Keratinocyte (primary cell): ENCODE data around the gene SYNGR1. TPM values are rescaled to one million over a fixed set of nuclear protein-coding genes. Genes with fewer than 3 reads are reported as not detected.
A peak's percentile ranks its signal among the peaks of the same experiment; 100 is the strongest.

Experiments
- DNase-seq: peaks from one replicate; pipeline ENCODE4 v3.0.0-alpha.2; 2011; ENCODE audit warnings: low read depth, missing footprints, low spot score
- FAIRE-seq: peaks from 2 replicates; lab custom pipeline; 2011; peaks lifted over from hg19 to GRCh38; lab: Jason Lieb, UNC
- H2AFZ ChIP-seq: 2 replicates; pipeline ENCODE4 v1.6.0; 2012; ENCODE audit warnings: low read length, control low read depth, inconsistent platforms; ENCODE audit not compliant: control insufficient read depth
- H3K27ac ChIP-seq: 2 replicates; pipeline ENCODE4 v1.5.1; 2011; ENCODE audit warnings: low read length; ENCODE audit not compliant: control insufficient read depth, insufficient read depth
- H3K27me3 ChIP-seq: 3 replicates; pipeline ENCODE4 v1.6.0; 2011; ENCODE audit warnings: low read length; ENCODE audit not compliant: control insufficient read depth, insufficient read depth; ENCODE audit errors: extremely low read depth
- H3K36me3 ChIP-seq, 2 experiments: 2 replicates in 1 of 2; 3 replicates in 1 of 2; pipeline ENCODE4 v1.5.1; 2011; ENCODE audit warnings: low read length in 2 of 2, mild to moderate bottlenecking in 1 of 2; ENCODE audit not compliant: control insufficient read depth in 2 of 2, insufficient read depth in 2 of 2; ENCODE audit errors: extremely low read depth in 1 of 2
- H3K4me1 ChIP-seq: 3 replicates; pipeline ENCODE4 v1.5.1; 2011; ENCODE audit warnings: low read length; ENCODE audit not compliant: control insufficient read depth, insufficient read depth; ENCODE audit errors: extremely low read depth
- H3K4me2 ChIP-seq: 3 replicates; pipeline ENCODE4 v1.6.0; 2011; ENCODE audit warnings: low read depth, low read length; ENCODE audit not compliant: control insufficient read depth, insufficient read depth; ENCODE audit errors: extremely low read depth
- H3K4me3 ChIP-seq, 3 experiments: fragments of 200-600 bp in 1 of 3; sonication (generic) in 1 of 3; 2 replicates in 2 of 3; 3 replicates in 1 of 3; pipeline ENCODE4 v1.5.1; 2011 to 2016; ENCODE audit warnings: low read length in 3 of 3, mild to moderate bottlenecking in 3 of 3, control low read depth in 2 of 3, inconsistent platforms in 1 of 3, low read depth in 1 of 3, mixed read lengths in 1 of 3, mixed run types in 1 of 3, moderate library complexity in 1 of 3; ENCODE audit not compliant: control insufficient read depth in 2 of 3, insufficient read depth in 2 of 3; ENCODE audit errors: extremely low read depth in 1 of 3
- H3K79me2 ChIP-seq: 2 replicates; pipeline ENCODE4 v1.6.0; 2012; ENCODE audit warnings: low read length; ENCODE audit not compliant: control insufficient read depth, insufficient read depth
- H3K9ac ChIP-seq: 3 replicates; pipeline ENCODE4 v1.6.0; 2011; ENCODE audit warnings: low read length; ENCODE audit not compliant: control insufficient read depth, insufficient read depth; ENCODE audit errors: extremely low read depth
- H3K9me1 ChIP-seq: 3 replicates; pipeline ENCODE4 v1.6.0; 2011; ENCODE audit warnings: low read length; ENCODE audit not compliant: control insufficient read depth, insufficient read depth; ENCODE audit errors: extremely low read depth
- H3K9me3 ChIP-seq: 2 replicates; pipeline ENCODE4 v1.5.1; 2012; ENCODE audit warnings: low read depth, low read length; ENCODE audit not compliant: control insufficient read depth
- H4K20me1 ChIP-seq: 3 replicates; pipeline ENCODE4 v1.6.0; 2011; ENCODE audit warnings: low read length; ENCODE audit not compliant: control insufficient read depth, insufficient read depth; ENCODE audit errors: extremely low read depth
- CTCF ChIP-seq, 3 experiments: IDR thresholded peaks in 1 of 3; conservative IDR thresholded peaks in 1 of 3; optimal IDR thresholded peaks in 1 of 3; 2 replicates in 2 of 3; 3 replicates in 1 of 3; pipeline versions ENCODE3 to v1.5.1; 2011; ENCODE audit warnings: low read length in 3 of 3, mild to moderate bottlenecking in 3 of 3, moderate library complexity in 2 of 3, control low read depth in 1 of 3, inconsistent platforms in 1 of 3; ENCODE audit not compliant: insufficient read depth in 2 of 3; ENCODE audit errors: extremely low read depth in 1 of 3
- EZH2 ChIP-seq: IDR thresholded peaks from one replicate; pipeline ENCODE4 v1.6.1; 2012; ENCODE audit warnings: inconsistent platforms, mild to moderate bottlenecking, low read length, moderate library complexity
- dilution Hi-C: fragments of 300-500 bp; cut with MboI; formaldehyde crosslinking; loops from one replicate; pipeline ENCODE4 v1.7.0; 2020; ENCODE audit warnings: low sequenced_read_pairs; ENCODE audit not compliant: extremely low pct_ligation_motif_present
- polyA plus RNA-seq, 5 experiments: library from polyadenylated mRNA; depleted of rRNA in 3 of 5; stranded (reverse) in 3 of 5; stranded (forward) in 1 of 5; unstranded in 1 of 5; fragments of >200 nt; gene quantifications; 1 replicate in 1 of 5; 2 replicates in 3 of 5; 3 replicates in 1 of 5; pipeline versions ENCODE4 v1.2.1 to v1.2.3, GENCODE V29; 2011 to 2012; ENCODE audit warnings: missing spikeins in 2 of 5, low read depth in 1 of 5, low replicate concordance in 1 of 5

SYNGR1 gene
- polyA plus RNA-seq, 1 donor (not counting 4 experiments of a cell fraction or from before 2014, with no cell fraction given), result 0.63 TPM

- no peaks in the 10 kb centered on the region for H4K20me1 ChIP-seq
- dilution Hi-C loops, result no loop called here
- no peak overlapping the region for H3K4me3 ChIP-seq
- no peaks in the 10 kb centered on the region for H3K27me3 ChIP-seq
- no peak overlapping the region for H3K27ac ChIP-seq
- DNase-seq (no peak), FAIRE-seq (no peak)
- H3K4me1 ChIP-seq, result peaks cover 17% of the 10 kb centered on the region
- H3K79me2 ChIP-seq, result no peaks in the 10 kb centered on the region
- TF ChIP-seq EZH2 (no peak), CTCF (optimal IDR thresholded peaks at IDR 0.05 in 1 of 3, IDR thresholded peaks at IDR 0.05 in 1 of 3, conservative IDR thresholded peaks at IDR 0.05 in 1 of 3; ENCODE audit: extremely low read depth in 1 of 3, insufficient read depth in 2 of 3, low read length in 3 of 3) (no peak)
- no peaks in the 10 kb centered on the region for H3K9me3 ChIP-seq
- H2AFZ ChIP-seq, result no peak overlapping the region
- H3K4me2 ChIP-seq, result no peak overlapping the region
- H3K36me3 ChIP-seq, result no peaks in the 10 kb centered on the region
- no peak overlapping the region for H3K9ac ChIP-seq
- H3K9me1 ChIP-seq, result no peaks in the 10 kb centered on the region
These were observed 45.7 kb upstream of the SYNGR1 start for GRCh38 chr22:39303892-39304671.

- TF ChIP-seq EZH2, result no peak
- TF ChIP-seq CTCF (optimal IDR thresholded peaks at IDR 0.05 in 1 of 3, IDR thresholded peaks at IDR 0.05 in 1 of 3, conservative IDR thresholded peaks at IDR 0.05 in 1 of 3; ENCODE audit: extremely low read depth in 1 of 3, insufficient read depth in 2 of 3, low read length in 3 of 3), result peak; percentile 50 to 74 (median 53)
- no peak overlapping the region for H3K27ac ChIP-seq
- DNase-seq, result no peak
These were observed 43.1 kb upstream of the SYNGR1 start for GRCh38 chr22:39306456-39307361.

More at GRCh38 chr22:39306456-39307361, 43.1 kb upstream of the SYNGR1 start:
- dilution Hi-C loops, result no loop called here
- Histone ChIP-seq H3K9me3 (no peaks in the 10 kb centered on the region), H3K9ac (no peak overlapping the region), H3K4me2 (no peak overlapping the region), H3K27me3 (no peaks in the 10 kb centered on the region), H3K4me3 (no peak overlapping the region), H3K79me2 (no peaks in the 10 kb centered on the region), H3K9me1 (no peaks in the 10 kb centered on the region), H2AFZ (no peak overlapping the region), H3K36me3 (peaks cover 2 to 10% of the 10 kb centered on the region in 2 experiments), H3K4me1 (peaks cover 34% of the 10 kb centered on the region), H4K20me1 (peaks cover 4% of the 10 kb centered on the region)
- no peak for FAIRE-seq
